HCT116 (cell line): ENCODE measurements around the gene CAMTA2. TPM values are rescaled to one million over a fixed set of nuclear protein-coding genes. Genes with fewer than 3 reads are reported as not detected.

Experiments used
- ATAC-seq: fragments of 200-7000 bp; cut with Tn5 transposase; 2 replicates; pipeline ENCODE4 v1.9.1; 2020; ENCODE audit warnings: mild to moderate bottlenecking, moderate library complexity
- BruUV-seq: library from RNA; stranded (reverse); fragments of 400-500 nt; replicated peaks from 2 replicates; lab custom pipeline; 2021; lab: Mats Ljungman, UMichigan
- CTCF ChIA-PET: fragments of 300-600 bp; sonication (Branson Sonifier 250); formaldehyde crosslinking; loops from one replicate; lab custom pipeline; 2021; ENCODE audit warnings: antibody characterized with exemption; lab: Charles Lee
- POLR2A ChIA-PET: fragments of 300-600, 350-600 bp; sonication (Branson Sonifier 250); formaldehyde crosslinking; loops from one replicate; lab custom pipeline; 2021; ENCODE audit warnings: antibody characterized with exemption; lab: Charles Lee
- RAD21 ChIA-PET, 2 experiments: fragments of 300-600 bp; sonication (Branson Sonifier 250); formaldehyde crosslinking; loops; one replicate each; lab custom pipeline; 2023; ENCODE audit warnings: low total read pairs in 2 of 2; ENCODE audit not compliant: uncharacterized antibody in 2 of 2, unreplicated experiment in 2 of 2, low non-redundant PET in 1 of 2; lab: Charles Lee
- DNase-seq: peaks from one replicate; pipeline ENCODE4 v3.0.0-alpha.2; 2010; ENCODE audit warnings: low read depth, low spot score
- H2AFZ ChIP-seq: fragments of 200-600 bp; shearing (Covaris generic), sonication (generic); 2 replicates; pipeline ENCODE4 v1.6.1; 2017; ENCODE audit warnings: low read depth, mixed run types, mixed read lengths, antibody characterized with exemption, low read length; ENCODE audit not compliant: poor library complexity, severe bottlenecking
- H3K27ac ChIP-seq: 2 replicates; pipeline ENCODE4 v1.5.1; 2012; ENCODE audit warnings: low read depth, low read length
- H3K27me3 ChIP-seq: fragments of 200-600 bp; sonication (generic); 2 replicates; pipeline ENCODE4 v1.6.1; 2016; ENCODE audit warnings: mixed run types, low read length, mixed read lengths; ENCODE audit not compliant: insufficient read depth
- H3K36me3 ChIP-seq, 2 experiments: fragments of 200-500 bp in 1 of 2; fragments of 200-600 bp in 1 of 2; sonication (Bioruptor generic) in 1 of 2; sonication (generic) in 1 of 2; 2 replicates each; pipeline versions ENCODE4 v1.5.1 to v1.6.1; 2014 to 2016; ENCODE audit warnings: low read length in 2 of 2, inconsistent platforms in 1 of 2, mixed read lengths in 1 of 2, mixed run types in 1 of 2; ENCODE audit not compliant: insufficient read depth in 2 of 2, control insufficient read depth in 1 of 2
- H3K4me1 ChIP-seq, 2 experiments: fragments of 200-600 bp in 1 of 2; sonication (generic) in 1 of 2; 2 replicates each; pipeline versions ENCODE4 v1.5.1 to v1.6.1; 2012 to 2017; ENCODE audit warnings: low read length in 2 of 2, inconsistent platforms in 1 of 2, mild to moderate bottlenecking in 1 of 2, mixed read lengths in 1 of 2, mixed run types in 1 of 2, moderate library complexity in 1 of 2; ENCODE audit not compliant: insufficient read depth in 2 of 2, control insufficient read depth in 1 of 2
- H3K4me2 ChIP-seq: fragments of 200-600 bp; sonication (generic); 2 replicates; pipeline ENCODE4 v1.6.1; 2017; ENCODE audit warnings: mixed run types, low read length, mixed read lengths
- H3K4me3 ChIP-seq, 2 experiments: fragments of 200-600 bp in 1 of 2; sonication (generic) in 1 of 2; replicated peaks in 1 of 2; 2 replicates each; pipeline ENCODE4 v1.5.1; 2011 to 2016; ENCODE audit warnings: low read length in 2 of 2, control low read depth in 1 of 2, low read depth in 1 of 2, mild to moderate bottlenecking in 1 of 2, mixed read lengths in 1 of 2, mixed run types in 1 of 2
- H3K79me2 ChIP-seq: fragments of 200-600 bp; sonication (generic); 2 replicates; pipeline ENCODE4 v1.6.1; 2017; ENCODE audit warnings: mild to moderate bottlenecking, mixed run types, low read length, moderate library complexity, mixed read lengths; ENCODE audit not compliant: insufficient read depth
- H3K9ac ChIP-seq: fragments of 200-600 bp; sonication (generic); 2 replicates; pipeline ENCODE4 v1.6.1; 2016; ENCODE audit warnings: low read length, mixed read lengths
- H3K9me2 ChIP-seq: fragments of 200-600 bp; sonication (generic), shearing (Covaris generic); 2 replicates; pipeline ENCODE4 v1.6.1; 2017; ENCODE audit warnings: mixed run types, mild to moderate bottlenecking, moderate library complexity; ENCODE audit not compliant: insufficient read depth
- H3K9me3 ChIP-seq, 2 experiments: fragments of 200-500 bp in 1 of 2; fragments of 200-600 bp in 1 of 2; sonication (Bioruptor generic) in 1 of 2; sonication (generic) in 1 of 2; 2 replicates each; pipeline ENCODE4 v1.6.1; 2014 to 2017; ENCODE audit warnings: low read length in 2 of 2, mixed read lengths in 2 of 2, inconsistent platforms in 1 of 2, low read depth in 1 of 2, mild to moderate bottlenecking in 1 of 2, mixed run types in 1 of 2, moderate library complexity in 1 of 2; ENCODE audit not compliant: control insufficient read depth in 1 of 2, insufficient read depth in 1 of 2
- H4K20me1 ChIP-seq: fragments of 200-600 bp; sonication (generic), shearing (Covaris generic); 2 replicates; pipeline ENCODE4 v1.6.1; 2017; ENCODE audit warnings: mixed run types, mild to moderate bottlenecking, moderate library complexity; ENCODE audit not compliant: insufficient read depth
- CEBPB ChIP-seq: IDR thresholded peaks from 2 replicates; pipeline ENCODE4 v1.6.1; 2012; ENCODE audit warnings: low read depth
- CTCF ChIP-seq, 3 experiments: fragments of 200-600 bp in 1 of 3; sonication (generic) in 1 of 3; IDR thresholded peaks in 2 of 3; conservative IDR thresholded peaks in 1 of 3; 2 replicates each; pipeline ENCODE4 v1.5.1; 2012 to 2017; ENCODE audit warnings: low read depth in 2 of 3, low read length in 2 of 3, antibody characterized with exemption in 1 of 3, borderline replicate concordance in 1 of 3, control low read depth in 1 of 3, mild to moderate bottlenecking in 1 of 3, mixed read lengths in 1 of 3, mixed run types in 1 of 3, moderate library complexity in 1 of 3; ENCODE audit not compliant: insufficient read depth in 1 of 3
- EGR1 ChIP-seq: IDR thresholded peaks from 2 replicates; pipeline ENCODE4 v1.6.1; 2012; ENCODE audit warnings: low read depth
- ELF1 ChIP-seq: IDR thresholded peaks from 2 replicates; pipeline ENCODE4 v1.6.1; 2012; ENCODE audit warnings: low read depth, borderline replicate concordance
- FOSL1 ChIP-seq: IDR thresholded peaks from 2 replicates; pipeline ENCODE4 v1.6.1; 2012; ENCODE audit warnings: low read depth
- REST ChIP-seq: IDR thresholded peaks from 2 replicates; pipeline ENCODE4 v1.6.1; 2012; ENCODE audit warnings: low read depth
- YY1 ChIP-seq: IDR thresholded peaks from 2 replicates; pipeline ENCODE4 v1.6.1; 2011; ENCODE audit warnings: low read length, low read depth, moderate library complexity, mild to moderate bottlenecking; ENCODE audit not compliant: insufficient replicate concordance; ENCODE audit errors: extremely low read depth
- ZNF274 ChIP-seq: fragments of 200-500 bp; sonication (Bioruptor generic); IDR thresholded peaks from 2 replicates; pipeline ENCODE4 v1.6.1; 2014; ENCODE audit warnings: mild to moderate bottlenecking, low read depth, low read length, inconsistent platforms
- intact Hi-C: fragments of 100-400 bp; cut with micrococcal nuclease; formaldehyde crosslinking; loops from 2 replicates; pipeline ENCODE4 v1.10.0; 2022
- total RNA-seq: library from RNA; stranded (reverse); gene quantifications from one replicate; pipeline ENCODE4 v1.2.1, GENCODE V29; 2021; ENCODE audit not compliant: unreplicated experiment

Gene CAMTA2
- total RNA-seq, 1 experiment from 2014 or later = 37.8 TPM

- H3K4me2 ChIP-seq = peak overlapping the region; percentile 56
- TF ChIP-seq CTCF (IDR thresholded peaks at IDR 0.05 in 2 of 3, conservative IDR thresholded peaks at IDR 0.05 in 1 of 3; ENCODE audit: borderline replicate concordance in 1 of 3, insufficient read depth in 1 of 3, low read depth in 2 of 3, low read length in 2 of 3) = peak in 2 of 3 experiments; percentile 34 to 41; a peak in 3 of 6 replicates
- TF ChIP-seq EGR1 = no peak
- TF ChIP-seq, all 23 proteins: peak for 1
- Histone ChIP-seq H3K9ac (0 out of 2 replicates have a peak overlapping the region, but pooled peaks have one; percentile 17), H3K9me2 (no peaks in the 10 kb centered on the region), H3K36me3 (peaks cover 0 to 17% of the 10 kb centered on the region in 2 experiments; a peak in 1 of 4 replicates), H2AFZ (no peak overlapping the region), H3K27ac (no peak overlapping the region), H3K27me3 (no peaks in the 10 kb centered on the region), H3K79me2 (peaks cover 18% of the 10 kb centered on the region), H3K9me3 (no peaks in the 10 kb centered on the region), H3K4me1 (peaks cover 9 to 22% of the 10 kb centered on the region in 2 experiments), H4K20me1 (no peaks in the 10 kb centered on the region), H3K4me3 (no peak overlapping the region)
- DNase-seq (no peak), ATAC-seq (peak; percentile 79)
- intact Hi-C loops = loop anchor here (2.0 kb wide), 1 partner anchor 14 kb away; no protein-coding TSS in a partner anchor
- ChIA-PET RAD21 (no interaction called here), POLR2A (interaction anchor here (0.7 kb wide), 1 partner anchor 1723 kb away, joined by 3 read pairs; no protein-coding TSS in a partner anchor), CTCF (interaction anchor here (0.7 kb wide), 1 partner anchor 25 kb away, joined by 3 read pairs; no protein-coding TSS in a partner anchor)
- no TSS peak for BruUV-seq
Measured at GRCh38 chr17:4934173-4934979, 53.1 kb downstream of the CAMTA2 start.

GRCh38 chr17:4933646-4934045, 53.8 kb downstream of the CAMTA2 start:
- POLR2A ChIA-PET = interaction anchor here (0.7 kb wide), 1 partner anchor 1724 kb away, joined by 3 read pairs; no protein-coding TSS in a partner anchor

More at GRCh38 chr17:4933646-4934045, 53.8 kb downstream of the CAMTA2 start:
- H3K27ac ChIP-seq = no peak overlapping the region
- no peak overlapping the region for H3K9ac ChIP-seq
- ChIA-PET CTCF (no interaction called here), RAD21 (no interaction called here)
- H3K4me3 ChIP-seq = no peak overlapping the region
- no peaks in the 10 kb centered on the region for H4K20me1 ChIP-seq
- H3K4me2 ChIP-seq = peak overlapping the region; percentile 56; the same call in 1 of the 2 replicates
- H3K9me2 ChIP-seq = no peaks in the 10 kb centered on the region
- no peaks in the 10 kb centered on the region for H3K9me3 ChIP-seq
- H2AFZ ChIP-seq = no peak overlapping the region
- H3K27me3 ChIP-seq = no peaks in the 10 kb centered on the region
- DNase-seq = no peak
- TF ChIP-seq FOSL1 = no peak
- no peak for TF ChIP-seq REST
- no peak for TF ChIP-seq EGR1
- TF ChIP-seq YY1 = no peak
- no peak for TF ChIP-seq CEBPB
- TF ChIP-seq ELF1 = no peak
- TF ChIP-seq ZNF274 = no peak
- BruUV-seq = no TSS peak
- intact Hi-C loops = loop anchor here (2.0 kb wide), 1 partner anchor 13 kb away; no protein-coding TSS in a partner anchor
- peaks cover 0 to 17% of the 10 kb centered on the region in 2 experiments; a peak in 1 of 4 replicates for H3K36me3 ChIP-seq
- ATAC-seq = 0 out of 2 replicates have a peak, but pooled peaks have one; percentile 2
- peaks cover 9 to 17% of the 10 kb centered on the region in 2 experiments for H3K4me1 ChIP-seq
- peaks cover 11% of the 10 kb centered on the region for H3K79me2 ChIP-seq
